ENCODE results near the gene YIPF4.
"Not testable (repeated sequence)": the region's sequence is repeated elsewhere in the genome, so short reads cannot be mapped to it uniquely, and the experiment has no call there.

The YIPF4 gene

DNA sequence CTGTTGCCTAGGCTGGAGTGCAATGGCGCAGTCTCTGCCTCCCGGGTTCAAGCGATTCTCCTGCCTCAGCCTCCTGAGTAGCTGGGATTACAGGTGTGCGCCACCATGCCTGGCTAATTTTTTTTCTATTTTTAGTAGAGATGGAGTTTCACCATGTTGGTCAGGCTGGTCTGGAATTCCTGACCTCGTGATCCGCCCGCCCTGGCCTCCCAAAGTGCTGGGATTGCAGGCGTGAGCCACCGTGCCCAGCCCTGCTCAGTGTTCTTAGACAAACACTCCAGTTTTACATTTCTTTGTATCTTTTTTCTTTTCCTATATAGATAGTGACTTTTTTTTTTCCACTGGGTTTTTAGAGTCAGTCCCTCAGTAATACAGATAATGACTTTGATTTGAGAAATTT is 86.6 kb downstream of the YIPF4 start:
- not testable (repeated sequence) for DNase-seq (ENCODE audit: extremely low read depth in 1 of 2, low read depth in 1 of 2)

- DNase-seq (ENCODE audit: extremely low read depth in 1 of 2, low read depth in 1 of 2): not testable (repeated sequence)
These were observed 88.0 kb downstream of the YIPF4 start for GRCh38 chr2:32365679-32366078.
